SK-N-MC (cell line): ENCODE measurements around the gene TERT.

Source experiments
- EZH2 ChIP-seq: fragments of 200-600 bp; sonication (generic); IDR thresholded peaks from one replicate; pipeline ENCODE4 v1.6.1; 2017; ENCODE audit warnings: antibody characterized with exemption
- POLR2AphosphoS5 ChIP-seq: IDR thresholded peaks from 2 replicates; pipeline ENCODE4 v1.6.1; 2012; ENCODE audit warnings: mild to moderate bottlenecking, low read depth, low read length, borderline replicate concordance

- TF ChIP-seq POLR2AphosphoS5, result no peak
- no peak for TF ChIP-seq EZH2
Measured at GRCh38 chr5:1276930-1277329, 17.9 kb downstream of the TERT start.
